Kidney (tissue), 14 donors: ENCODE measurements around the gene NXPH2. TPM values are rescaled to one million over a fixed set of nuclear protein-coding genes. Genes with fewer than 3 reads are reported as not detected.

Experiments used
- DNase-seq, 5 donors: peaks; one replicate each; pipeline ENCODE4 v3.0.0-alpha.2; 2013 to 2020
- FAIRE-seq: peaks from 2 replicates; lab custom pipeline; 2012; peaks lifted over from hg19 to GRCh38; lab: Jason Lieb, UNC
- H3K27ac ChIP-seq, 2 donors: one replicate each; pipeline ENCODE4 v1.7.0; 2013; ENCODE audit warnings: low read depth in 2 of 2, low read length in 2 of 2, inconsistent platforms in 1 of 2
- H3K27me3 ChIP-seq: one replicate; pipeline ENCODE4 v1.7.1; 2013; ENCODE audit warnings: low read length, inconsistent platforms; ENCODE audit not compliant: control insufficient read depth, insufficient read depth
- H3K36me3 ChIP-seq, 3 donors: one replicate each; pipeline versions ENCODE4 v1.7.0 to v1.7.1; 2013; ENCODE audit warnings: low read length in 3 of 3, control low read depth in 1 of 3, inconsistent platforms in 1 of 3; ENCODE audit not compliant: insufficient read depth in 3 of 3, control insufficient read depth in 2 of 3
- H3K4me1 ChIP-seq, 3 donors: one replicate each; pipeline versions ENCODE4 v1.7.0 to v1.7.1; 2013; ENCODE audit warnings: low read length in 3 of 3, inconsistent platforms in 1 of 3, low read depth in 1 of 3; ENCODE audit not compliant: control insufficient read depth in 2 of 3, insufficient read depth in 2 of 3
- H3K4me3 ChIP-seq, 3 donors: one replicate each; pipeline versions ENCODE4 v1.7.0 to v1.8.1; 2013; ENCODE audit warnings: low read length in 3 of 3, control low read depth in 1 of 3, inconsistent platforms in 1 of 3
- H3K9ac ChIP-seq, 3 donors: one replicate each; pipeline versions ENCODE4 v1.7.0 to v1.7.1; 2013; ENCODE audit warnings: low read length in 3 of 3, control low read depth in 1 of 3, inconsistent platforms in 1 of 3
- H3K9me3 ChIP-seq, 3 donors: one replicate each; pipeline versions ENCODE4 v1.7.0 to v1.7.1; 2013; ENCODE audit warnings: low read length in 3 of 3, control low read depth in 1 of 3, inconsistent platforms in 1 of 3; ENCODE audit not compliant: control insufficient read depth in 2 of 3, insufficient read depth in 1 of 3
- intact Hi-C: fragments of 100-400 bp; cut with DNase I; formaldehyde crosslinking; loops from one replicate; pipeline ENCODE4 v1.11.1; 2022
- polyA plus RNA-seq: library from polyadenylated mRNA; stranded (reverse); fragments of 350-450 nt; fragmentation: Illumina TruSeq; extraction: RNeasy Lipid Tissue Mini Kit (QIAGEN cat#74804); gene quantifications from one replicate; pipeline ENCODE4 v1.2.3, GENCODE V29; 2014; ENCODE audit warnings: low read depth, low replicate concordance; ENCODE audit not compliant: insufficient read depth
- total RNA-seq: library from RNA; stranded (reverse); fragmentation: NEBNext Ultra II Directional; extraction: Animal tissue kit (Norgen Biotek cat#: 25700); gene quantifications from one replicate; pipeline ENCODE4 v1.2.1, GENCODE V29; 2021
- TF ChIP-seq, protein P1 (sequence below): IDR thresholded peaks from 3 replicates; pipeline ENCODE4 v1.5.1; 2012; ENCODE audit warnings: mild to moderate bottlenecking, moderate library complexity, borderline replicate concordance; ENCODE audit not compliant: insufficient read depth; ENCODE audit errors: extremely low read depth
- donor health status: control.
- donor health status: control.
- donor health status: control.
- donor health status: control.
- donor health status: control.
- donor health status: DM: yes; HTN: yes; CAD: no.
- donor health status: Normal renal cell carcinoma (clear cell type).

NXPH2 gene
- total and polyA plus RNA-seq, 2 donors from 2014 or later, result 0.57 to 2.2 TPM

DNA sequence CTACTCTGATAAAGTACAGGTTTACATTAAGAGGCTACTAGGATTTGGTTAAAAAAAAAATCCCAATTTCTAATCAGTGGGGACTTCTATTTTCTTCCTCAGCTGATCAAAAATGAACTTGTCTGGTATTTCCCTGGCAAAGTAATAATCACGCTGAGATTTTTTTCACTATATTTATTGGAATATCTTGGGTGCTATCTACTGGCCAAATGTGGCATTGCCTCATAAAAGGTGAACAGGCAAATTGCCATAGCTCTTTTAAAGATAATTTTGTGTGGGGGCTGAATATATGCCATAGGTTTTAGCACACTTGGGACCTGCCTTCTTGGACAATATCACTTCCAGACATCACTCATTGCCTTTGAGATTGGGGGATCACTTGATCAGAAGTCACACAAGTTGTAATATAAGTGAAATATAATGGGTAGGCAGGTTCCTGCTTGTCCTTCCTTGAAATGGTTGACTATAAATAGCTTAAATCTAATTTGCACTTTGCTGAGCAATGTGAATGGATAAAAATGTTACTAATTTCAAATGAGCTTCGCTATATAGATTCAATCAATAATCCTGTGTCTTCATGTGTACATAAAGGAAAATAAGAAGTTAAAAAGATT is 7.0 kb upstream of the NXPH2 start:
- no peak overlapping the region for H3K4me3 ChIP-seq
- no peaks in the 10 kb centered on the region for H3K36me3 ChIP-seq
- no peaks in the 10 kb centered on the region for H3K9me3 ChIP-seq
- peak; percentile 66 for FAIRE-seq
- intact Hi-C loops, result no loop called here
- no peaks in the 10 kb centered on the region for H3K4me1 ChIP-seq
- no peak overlapping the region for H3K9ac ChIP-seq
- H3K27ac ChIP-seq, result no peak overlapping the region
- peak in 2 of 5 donors; percentile 52 to 61 for DNase-seq
- no peaks in the 10 kb centered on the region for H3K27me3 ChIP-seq
- TF ChIP-seq, protein P1, sequence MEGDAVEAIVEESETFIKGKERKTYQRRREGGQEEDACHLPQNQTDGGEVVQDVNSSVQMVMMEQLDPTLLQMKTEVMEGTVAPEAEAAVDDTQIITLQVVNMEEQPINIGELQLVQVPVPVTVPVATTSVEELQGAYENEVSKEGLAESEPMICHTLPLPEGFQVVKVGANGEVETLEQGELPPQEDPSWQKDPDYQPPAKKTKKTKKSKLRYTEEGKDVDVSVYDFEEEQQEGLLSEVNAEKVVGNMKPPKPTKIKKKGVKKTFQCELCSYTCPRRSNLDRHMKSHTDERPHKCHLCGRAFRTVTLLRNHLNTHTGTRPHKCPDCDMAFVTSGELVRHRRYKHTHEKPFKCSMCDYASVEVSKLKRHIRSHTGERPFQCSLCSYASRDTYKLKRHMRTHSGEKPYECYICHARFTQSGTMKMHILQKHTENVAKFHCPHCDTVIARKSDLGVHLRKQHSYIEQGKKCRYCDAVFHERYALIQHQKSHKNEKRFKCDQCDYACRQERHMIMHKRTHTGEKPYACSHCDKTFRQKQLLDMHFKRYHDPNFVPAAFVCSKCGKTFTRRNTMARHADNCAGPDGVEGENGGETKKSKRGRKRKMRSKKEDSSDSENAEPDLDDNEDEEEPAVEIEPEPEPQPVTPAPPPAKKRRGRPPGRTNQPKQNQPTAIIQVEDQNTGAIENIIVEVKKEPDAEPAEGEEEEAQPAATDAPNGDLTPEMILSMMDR, result peak; percentile 70

DNA sequence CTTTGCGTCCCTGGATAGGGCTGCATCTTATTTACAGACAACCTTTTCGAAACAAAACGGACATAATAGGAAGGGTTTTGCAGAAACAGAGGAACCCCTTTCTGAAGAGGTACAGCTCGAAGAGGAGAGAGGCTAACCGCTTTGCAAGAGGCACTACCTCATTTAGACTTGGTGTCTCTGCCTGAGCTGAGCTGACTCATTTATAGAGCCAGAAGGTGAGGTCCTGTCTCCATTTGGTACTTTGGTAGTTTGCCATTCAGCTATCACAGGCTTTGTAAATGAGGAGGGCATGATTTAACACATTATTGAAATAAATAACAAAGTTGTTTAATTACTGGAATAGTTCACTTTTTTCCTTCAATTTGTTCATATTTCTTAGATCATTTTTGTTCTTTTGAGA is 2.2 kb upstream of the NXPH2 start:
- Histone ChIP-seq H3K4me3 (no peak overlapping the region), H3K27ac (no peak overlapping the region), H3K36me3 (no peaks in the 10 kb centered on the region), H3K9me3 (no peaks in the 10 kb centered on the region), H3K27me3 (peaks cover 14% of the 10 kb centered on the region), H3K4me1 (peaks cover 0 to 6% (median 0%) of the 10 kb centered on the region in 3 donors), H3K9ac (no peak overlapping the region)
- DNase-seq, result no peak
- FAIRE-seq, result no peak
- intact Hi-C loops, result no loop called here
- TF ChIP-seq, protein P1, result no peak

DNA sequence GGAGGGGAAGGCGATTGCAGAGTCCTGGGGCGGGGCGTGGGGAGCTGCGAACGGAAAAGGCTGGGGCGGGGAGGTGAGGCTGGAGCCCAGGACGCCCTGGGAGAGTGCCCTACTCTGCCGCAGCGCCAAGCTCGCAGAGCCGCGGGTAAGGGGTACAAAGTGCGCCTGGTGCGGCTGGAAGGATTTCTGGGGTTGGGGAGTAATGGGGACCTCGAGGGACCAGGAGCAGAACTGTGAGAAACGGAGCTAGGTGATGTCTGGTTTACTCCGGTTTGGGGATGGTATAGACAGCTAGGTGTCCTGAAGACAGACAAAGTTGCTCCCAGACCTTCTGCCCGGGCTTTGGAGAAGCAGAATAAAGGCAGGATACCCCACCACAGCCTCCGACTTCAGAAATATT is 718 bp upstream of the NXPH2 start:
- intact Hi-C loops, result no loop called here
- DNase-seq, result peak in 1 of 5 donors; percentile 52
- Histone ChIP-seq H3K4me3 (no peak overlapping the region), H3K4me1 (peaks cover 0 to 6% (median 0%) of the 10 kb centered on the region in 3 donors), H3K27me3 (peaks cover 14% of the 10 kb centered on the region), H3K36me3 (no peaks in the 10 kb centered on the region), H3K9ac (no peak overlapping the region), H3K9me3 (no peaks in the 10 kb centered on the region), H3K27ac (no peak overlapping the region)
- FAIRE-seq, result no peak
- TF ChIP-seq, protein P1, result no peak

DNA sequence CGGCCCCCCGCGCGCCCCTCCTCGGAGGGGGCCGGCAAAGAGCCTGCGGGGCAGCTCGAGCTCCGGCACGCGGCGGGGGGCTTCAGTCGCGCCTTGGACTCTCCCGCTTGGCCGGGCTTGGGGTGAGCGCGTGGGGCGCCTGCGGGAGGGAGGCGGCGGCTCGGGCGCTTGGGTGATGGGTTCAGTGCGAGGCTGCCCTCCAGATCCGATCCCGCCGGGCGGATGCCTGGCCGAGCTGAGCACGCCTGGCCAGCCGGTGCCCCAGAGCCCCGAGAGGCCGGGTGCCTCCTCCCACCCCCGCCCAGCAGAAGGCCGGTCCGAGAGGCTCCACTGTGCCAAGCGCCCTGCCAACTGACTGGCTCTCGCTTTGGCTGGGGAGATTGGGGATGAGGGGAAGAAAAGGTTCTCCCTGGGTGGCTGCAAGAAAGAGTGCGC is 273 bp upstream of the NXPH2 start:
- no peak for FAIRE-seq
- Histone ChIP-seq H3K4me3 (no peak overlapping the region), H3K27ac (no peak overlapping the region), H3K36me3 (no peaks in the 10 kb centered on the region), H3K4me1 (peaks cover 0 to 6% (median 0%) of the 10 kb centered on the region in 3 donors), H3K27me3 (peaks cover 14% of the 10 kb centered on the region), H3K9ac (no peak overlapping the region), H3K9me3 (no peaks in the 10 kb centered on the region)
- intact Hi-C loops, result no loop called here
- DNase-seq, result peak in 4 of 5 donors; percentile 27 to 63 (median 50)
- TF ChIP-seq, protein P1, result no peak
